HG02763 (cell line): ENCODE data around the gene VPS39.

Source experiments
- ATAC-seq: cut with Tn5 transposase; IDR thresholded peaks from one replicate; pipeline ENCODE4 v1.9.1; 2021; ENCODE audit warnings: mild to moderate bottlenecking, moderate library complexity; ENCODE audit not compliant: unreplicated experiment

The VPS39 gene

GRCh38 chr15:42131826-42132806, 76.0 kb downstream of the VPS39 start:
- ATAC-seq, result no peak

GRCh38 chr15:42131006-42131405, 77.1 kb downstream of the VPS39 start:
- ATAC-seq, result no peak

GRCh38 chr15:42130246-42130986, 77.7 kb downstream of the VPS39 start:
- no peak for ATAC-seq

- ATAC-seq, result no peak
These were observed 78.7 kb downstream of the VPS39 start for GRCh38 chr15:42129364-42129763.

GRCh38 chr15:42128476-42128875, 79.6 kb downstream of the VPS39 start:
- no peak for ATAC-seq

- ATAC-seq, result no peak
These were observed 84.6 kb downstream of the VPS39 start for GRCh38 chr15:42123546-42123945.

- no peak for ATAC-seq
These were observed 86.4 kb downstream of the VPS39 start for GRCh38 chr15:42121682-42122081.

GRCh38 chr15:42121021-42121420, 87.1 kb downstream of the VPS39 start:
- ATAC-seq, result no peak

GRCh38 chr15:42120285-42120684, 87.8 kb downstream of the VPS39 start:
- ATAC-seq, result no peak

GRCh38 chr15:42119446-42119760, 88.7 kb downstream of the VPS39 start:
- no peak for ATAC-seq

GRCh38 chr15:42118650-42119445, 89.3 kb downstream of the VPS39 start:
- no peak for ATAC-seq

GRCh38 chr15:42111924-42112323, 96.2 kb downstream of the VPS39 start:
- no peak for ATAC-seq

GRCh38 chr15:42110367-42110766, 97.7 kb downstream of the VPS39 start:
- no peak for ATAC-seq

- ATAC-seq, result no peak
These were observed 99.3 kb downstream of the VPS39 start for GRCh38 chr15:42108806-42109205.
